C4-2B (cell line): ENCODE measurements around the gene GLTP.

Experiments
- CTCF ChIP-seq: fragments of 450-650 bp; conservative IDR thresholded peaks from 2 replicates; pipeline ENCODE4 v1.5.1; 2017; ENCODE audit warnings: mild to moderate bottlenecking
- ZFX ChIP-seq: fragments of 450-650 bp; IDR thresholded peaks from 2 replicates; pipeline ENCODE4 v1.6.1; 2017

GRCh38 chr12:109864916-109865315, 15.4 kb downstream of the GLTP start:
- TF ChIP-seq CTCF (no peak), ZFX (no peak)
